Measurements from ENCODE around the gene ITGA6. TPM values are rescaled to one million over a fixed set of nuclear protein-coding genes. Genes with fewer than 3 reads are reported as not detected.

The ITGA6 gene
- total RNA-seq, 1 donor from 2014 or later: 83.8 TPM

DNA sequence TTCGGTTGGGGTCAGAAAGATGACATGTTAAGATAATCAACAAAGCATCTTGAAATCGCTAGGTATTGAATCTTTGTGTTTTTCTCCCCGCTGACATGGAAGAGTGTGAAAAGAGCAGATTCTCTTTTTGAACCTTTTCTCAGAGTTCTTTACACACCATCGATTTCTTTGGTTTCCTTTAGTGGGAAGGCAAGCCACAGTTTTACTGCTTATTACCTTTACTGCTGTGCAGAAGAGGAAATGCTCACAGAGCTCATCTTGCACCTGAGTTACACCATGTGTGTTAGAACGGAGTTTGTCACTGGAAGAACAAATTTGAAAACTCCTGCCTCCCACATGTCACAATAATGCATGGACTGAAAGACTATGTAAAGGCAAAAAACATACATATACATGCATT is 83.2 kb downstream of the ITGA6 start:
- TF ChIP-seq, protein P1, sequence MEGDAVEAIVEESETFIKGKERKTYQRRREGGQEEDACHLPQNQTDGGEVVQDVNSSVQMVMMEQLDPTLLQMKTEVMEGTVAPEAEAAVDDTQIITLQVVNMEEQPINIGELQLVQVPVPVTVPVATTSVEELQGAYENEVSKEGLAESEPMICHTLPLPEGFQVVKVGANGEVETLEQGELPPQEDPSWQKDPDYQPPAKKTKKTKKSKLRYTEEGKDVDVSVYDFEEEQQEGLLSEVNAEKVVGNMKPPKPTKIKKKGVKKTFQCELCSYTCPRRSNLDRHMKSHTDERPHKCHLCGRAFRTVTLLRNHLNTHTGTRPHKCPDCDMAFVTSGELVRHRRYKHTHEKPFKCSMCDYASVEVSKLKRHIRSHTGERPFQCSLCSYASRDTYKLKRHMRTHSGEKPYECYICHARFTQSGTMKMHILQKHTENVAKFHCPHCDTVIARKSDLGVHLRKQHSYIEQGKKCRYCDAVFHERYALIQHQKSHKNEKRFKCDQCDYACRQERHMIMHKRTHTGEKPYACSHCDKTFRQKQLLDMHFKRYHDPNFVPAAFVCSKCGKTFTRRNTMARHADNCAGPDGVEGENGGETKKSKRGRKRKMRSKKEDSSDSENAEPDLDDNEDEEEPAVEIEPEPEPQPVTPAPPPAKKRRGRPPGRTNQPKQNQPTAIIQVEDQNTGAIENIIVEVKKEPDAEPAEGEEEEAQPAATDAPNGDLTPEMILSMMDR (IDR thresholded peaks at IDR 0.05; ENCODE audit: unreplicated experiment): no peak
- DNase-seq (ENCODE audit: low spot score, unreplicated experiment): no peak
- Mint-ChIP-seq H3K9me3 (ENCODE audit: low read depth) (peaks cover 40% of the 10 kb centered on the region), H3K4me1 (ENCODE audit: low read depth) (no peaks in the 10 kb centered on the region), H3K27ac (no peak overlapping the region), H3K4me3 (ENCODE audit: low read depth) (no peak overlapping the region), H3K36me3 (ENCODE audit: insufficient read depth) (peaks cover 26% of the 10 kb centered on the region), H3K27me3 (no peaks in the 10 kb centered on the region)

GRCh38 chr2:172512810-172513523 is 85.6 kb downstream of the ITGA6 start:
- no peak overlapping the region for H3K4me3 Mint-ChIP-seq (ENCODE audit: low read depth)
- no peak overlapping the region for H3K27ac Mint-ChIP-seq
- H3K9me3 Mint-ChIP-seq (ENCODE audit: low read depth): peaks cover 59% of the 10 kb centered on the region
- DNase-seq (ENCODE audit: low spot score, unreplicated experiment): no peak
- no peaks in the 10 kb centered on the region for H3K27me3 Mint-ChIP-seq
- TF ChIP-seq, protein P1 (IDR thresholded peaks at IDR 0.05; ENCODE audit: unreplicated experiment): no peak
- H3K36me3 Mint-ChIP-seq (ENCODE audit: insufficient read depth): peaks cover 23% of the 10 kb centered on the region
- no peaks in the 10 kb centered on the region for H3K4me1 Mint-ChIP-seq (ENCODE audit: low read depth)

GRCh38 chr2:172513524-172513900 is 86.1 kb downstream of the ITGA6 start:
- TF ChIP-seq, protein P1 (IDR thresholded peaks at IDR 0.05; ENCODE audit: unreplicated experiment): no peak
- Mint-ChIP-seq H3K27ac (no peak overlapping the region), H3K9me3 (ENCODE audit: low read depth) (peaks cover 61% of the 10 kb centered on the region), H3K4me3 (ENCODE audit: low read depth) (no peak overlapping the region), H3K27me3 (no peaks in the 10 kb centered on the region), H3K4me1 (ENCODE audit: low read depth) (no peaks in the 10 kb centered on the region), H3K36me3 (ENCODE audit: insufficient read depth) (peaks cover 18% of the 10 kb centered on the region)
- no peak for DNase-seq (ENCODE audit: low spot score, unreplicated experiment)

DNA sequence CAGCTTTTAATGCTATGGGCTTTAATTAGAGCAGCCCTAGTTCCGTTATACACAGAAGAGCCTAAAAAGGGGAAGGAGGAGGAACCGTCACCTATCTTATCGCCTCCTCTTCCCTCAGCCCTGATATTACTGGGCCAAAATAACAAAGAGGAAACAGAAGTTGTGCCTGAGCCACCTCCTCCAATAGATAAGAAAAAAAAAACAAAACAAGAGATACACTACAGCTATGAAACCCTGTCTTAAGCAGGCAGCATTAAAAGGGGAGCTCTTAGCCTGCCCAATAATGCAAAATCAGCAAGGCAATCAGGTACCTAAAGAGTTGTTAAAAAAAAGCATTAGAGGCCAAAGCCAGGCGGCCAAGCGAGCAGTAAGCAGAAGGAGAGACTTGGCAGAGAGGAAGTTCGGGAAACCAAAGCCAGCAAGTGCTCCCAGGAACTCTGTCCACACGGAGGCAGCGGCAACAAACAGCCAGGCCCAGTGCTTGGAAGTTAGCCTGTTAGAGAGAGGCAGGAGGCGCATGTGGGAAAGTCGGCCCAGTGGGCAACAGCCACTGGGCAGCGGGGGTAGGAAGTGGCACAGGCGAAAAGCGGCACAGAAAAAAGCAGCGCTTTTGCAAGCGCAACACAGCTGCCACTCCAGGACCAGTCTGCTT is 86.7 kb downstream of the ITGA6 start:
- H3K27me3 Mint-ChIP-seq: no peaks in the 10 kb centered on the region
- TF ChIP-seq, protein P1 (IDR thresholded peaks at IDR 0.05; ENCODE audit: unreplicated experiment): no peak
- H3K36me3 Mint-ChIP-seq (ENCODE audit: insufficient read depth): peaks cover 16% of the 10 kb centered on the region
- no peak overlapping the region for H3K4me3 Mint-ChIP-seq (ENCODE audit: low read depth)
- DNase-seq (ENCODE audit: low spot score, unreplicated experiment): no peak
- H3K27ac Mint-ChIP-seq: no peak overlapping the region
- H3K9me3 Mint-ChIP-seq (ENCODE audit: low read depth): peaks cover 67% of the 10 kb centered on the region
- no peaks in the 10 kb centered on the region for H3K4me1 Mint-ChIP-seq (ENCODE audit: low read depth)

DNA sequence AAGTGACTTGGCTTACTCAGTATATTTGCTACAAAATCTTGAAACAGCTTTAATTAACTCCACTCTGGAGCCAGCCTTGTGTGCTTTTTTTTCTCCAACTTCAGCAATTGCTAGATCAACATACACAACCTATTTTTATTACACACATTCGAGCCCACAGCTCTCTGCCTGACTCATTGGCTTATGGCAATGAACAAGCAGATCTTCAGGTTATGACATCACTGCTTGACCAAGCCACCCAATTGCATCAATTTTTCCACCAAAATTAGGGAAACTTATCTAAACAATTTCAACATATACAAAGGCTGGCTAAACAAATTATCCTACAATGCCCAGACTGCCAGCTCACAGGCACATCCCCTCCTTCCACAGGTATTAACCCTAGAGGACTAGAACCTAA is 88.9 kb downstream of the ITGA6 start:
- peaks cover 68% of the 10 kb centered on the region for H3K9me3 Mint-ChIP-seq (ENCODE audit: low read depth)
- peaks cover 14% of the 10 kb centered on the region for H3K36me3 Mint-ChIP-seq (ENCODE audit: insufficient read depth)
- H3K27me3 Mint-ChIP-seq: no peaks in the 10 kb centered on the region
- DNase-seq (ENCODE audit: low spot score, unreplicated experiment): no peak
- H3K4me3 Mint-ChIP-seq (ENCODE audit: low read depth): no peak overlapping the region
- peak overlapping the region; percentile 54 for H3K27ac Mint-ChIP-seq
- TF ChIP-seq, protein P1 (IDR thresholded peaks at IDR 0.05; ENCODE audit: unreplicated experiment): no peak
- H3K4me1 Mint-ChIP-seq (ENCODE audit: low read depth): no peaks in the 10 kb centered on the region
